SU-DHL-6 (cell line): Measurements from ENCODE around the gene PGC.

Source experiments
- EZH2phosphoT487 ChIP-seq: fragments of 200-600 bp; sonication (generic), shearing (Covaris generic); conservative IDR thresholded peaks from 2 replicates; pipeline ENCODE4 v1.6.1; 2018; ENCODE audit warnings: mild to moderate bottlenecking, antibody characterized with exemption, low read length, moderate library complexity, mixed read lengths
- TF ChIP-seq, protein P1 (sequence below): fragments of 200-600 bp; sonication (generic); IDR thresholded peaks from one replicate; pipeline ENCODE4 v1.5.1; 2017; ENCODE audit warnings: antibody characterized with exemption, mild to moderate bottlenecking, low read length, moderate library complexity; ENCODE audit not compliant: insufficient read depth, poor library complexity, severe bottlenecking

GRCh38 chr6:41702089-41702745, 45.0 kb downstream of the PGC start:
- TF ChIP-seq, protein P1, sequence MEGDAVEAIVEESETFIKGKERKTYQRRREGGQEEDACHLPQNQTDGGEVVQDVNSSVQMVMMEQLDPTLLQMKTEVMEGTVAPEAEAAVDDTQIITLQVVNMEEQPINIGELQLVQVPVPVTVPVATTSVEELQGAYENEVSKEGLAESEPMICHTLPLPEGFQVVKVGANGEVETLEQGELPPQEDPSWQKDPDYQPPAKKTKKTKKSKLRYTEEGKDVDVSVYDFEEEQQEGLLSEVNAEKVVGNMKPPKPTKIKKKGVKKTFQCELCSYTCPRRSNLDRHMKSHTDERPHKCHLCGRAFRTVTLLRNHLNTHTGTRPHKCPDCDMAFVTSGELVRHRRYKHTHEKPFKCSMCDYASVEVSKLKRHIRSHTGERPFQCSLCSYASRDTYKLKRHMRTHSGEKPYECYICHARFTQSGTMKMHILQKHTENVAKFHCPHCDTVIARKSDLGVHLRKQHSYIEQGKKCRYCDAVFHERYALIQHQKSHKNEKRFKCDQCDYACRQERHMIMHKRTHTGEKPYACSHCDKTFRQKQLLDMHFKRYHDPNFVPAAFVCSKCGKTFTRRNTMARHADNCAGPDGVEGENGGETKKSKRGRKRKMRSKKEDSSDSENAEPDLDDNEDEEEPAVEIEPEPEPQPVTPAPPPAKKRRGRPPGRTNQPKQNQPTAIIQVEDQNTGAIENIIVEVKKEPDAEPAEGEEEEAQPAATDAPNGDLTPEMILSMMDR: no peak
- TF ChIP-seq EZH2phosphoT487: no peak
